SU-DHL-6 (cell line): ENCODE results near the gene PTPRN2.

Experiments used
- H2AFZ ChIP-seq: fragments of 200-600 bp; sonication (generic); 2 replicates; pipeline ENCODE4 v1.6.1; 2014; ENCODE audit warnings: low read depth, mild to moderate bottlenecking, moderate library complexity, mixed read lengths, antibody characterized with exemption, low read length; ENCODE audit not compliant: severe bottlenecking
- H3F3A ChIP-seq: fragments of 200-600 bp; shearing (Covaris generic); 2 replicates; pipeline ENCODE4 v1.6.0; 2016; ENCODE audit warnings: antibody characterized with exemption, mild to moderate bottlenecking; ENCODE audit not compliant: insufficient read depth
- H3K27ac ChIP-seq: fragments of 200-600 bp; sonication (generic); 2 replicates; pipeline ENCODE4 v1.5.1; 2016; ENCODE audit warnings: low read depth, mild to moderate bottlenecking, low read length, moderate library complexity, mixed read lengths
- H3K27me3 ChIP-seq: fragments of 200-600 bp; sonication (generic), shearing (Covaris generic); 2 replicates; pipeline ENCODE4 v1.6.0; 2014; ENCODE audit warnings: mild to moderate bottlenecking, low read length
- H3K36me3 ChIP-seq: fragments of 200-600 bp; sonication (generic); 2 replicates; pipeline ENCODE4 v1.6.1; 2014; ENCODE audit warnings: mild to moderate bottlenecking, low read length, mixed read lengths
- H3K4me2 ChIP-seq: fragments of 300-600, 200-600 bp; shearing (Covaris generic), sonication (generic); 2 replicates; pipeline ENCODE4 v1.6.0; 2014; ENCODE audit warnings: low read length, low read depth, mild to moderate bottlenecking; ENCODE audit not compliant: poor library complexity, severe bottlenecking
- H3K4me3 ChIP-seq: fragments of 200-600 bp; sonication (generic); 2 replicates; pipeline ENCODE4 v1.5.1; 2014; ENCODE audit warnings: antibody characterized with exemption, low read length, mild to moderate bottlenecking, mixed read lengths; ENCODE audit not compliant: insufficient read depth, poor library complexity, severe bottlenecking
- H3K79me2 ChIP-seq: fragments of 200-600 bp; sonication (generic); 2 replicates; pipeline ENCODE4 v1.6.1; 2014; ENCODE audit warnings: mild to moderate bottlenecking, low read length, moderate library complexity; ENCODE audit not compliant: insufficient read depth
- H3K9ac ChIP-seq: fragments of 200-600 bp; sonication (generic); 2 replicates; pipeline ENCODE4 v1.7.0; 2014; ENCODE audit warnings: mild to moderate bottlenecking, low read length
- H3K9me2 ChIP-seq: fragments of 200-600 bp; sonication (generic); replicated peaks from 2 replicates; pipeline ENCODE4 v1.6.1; 2014; ENCODE audit warnings: low read length; ENCODE audit not compliant: insufficient read depth
- H3K9me3 ChIP-seq: fragments of 200-600 bp; sonication (generic); 2 replicates; pipeline ENCODE4 v1.6.1; 2014; ENCODE audit warnings: low read length, mixed read lengths; ENCODE audit not compliant: insufficient read depth
- H4K20me1 ChIP-seq: fragments of 200-600 bp; sonication (generic); 2 replicates; pipeline ENCODE4 v1.6.1; 2014; ENCODE audit warnings: low read depth, mild to moderate bottlenecking, antibody characterized with exemption, low read length, moderate library complexity, mixed read lengths
- CTCF ChIP-seq: fragments of 200-600 bp; sonication (generic); IDR thresholded peaks from one replicate; pipeline ENCODE4 v1.5.1; 2017; ENCODE audit warnings: antibody characterized with exemption, mild to moderate bottlenecking, low read length, moderate library complexity; ENCODE audit not compliant: insufficient read depth, poor library complexity, severe bottlenecking
- EZH2phosphoT487 ChIP-seq: fragments of 200-600 bp; sonication (generic), shearing (Covaris generic); conservative IDR thresholded peaks from 2 replicates; pipeline ENCODE4 v1.6.1; 2018; ENCODE audit warnings: mild to moderate bottlenecking, antibody characterized with exemption, low read length, moderate library complexity, mixed read lengths

The PTPRN2 gene

GRCh38 chr7:158064631-158065030 lies 523.0 kb downstream of the PTPRN2 start:
- Histone ChIP-seq H3K4me2 (no peak overlapping the region), H3K27me3 (no peaks in the 10 kb centered on the region), H3K9ac (no peak overlapping the region), H3K36me3 (no peaks in the 10 kb centered on the region), H3F3A (no peaks in the 10 kb centered on the region), H3K4me3 (no peak overlapping the region), H3K9me2 (no peaks in the 10 kb centered on the region), H3K9me3 (no peaks in the 10 kb centered on the region), H3K27ac (no peak overlapping the region), H2AFZ (no peak overlapping the region), H4K20me1 (no peaks in the 10 kb centered on the region), H3K79me2 (no peaks in the 10 kb centered on the region)
- no peak for TF ChIP-seq CTCF
- no peak for TF ChIP-seq EZH2phosphoT487

- Histone ChIP-seq H3K4me2 (no peak overlapping the region), H3K36me3 (no peaks in the 10 kb centered on the region), H4K20me1 (no peaks in the 10 kb centered on the region), H3F3A (no peaks in the 10 kb centered on the region), H3K9me3 (no peaks in the 10 kb centered on the region), H3K4me3 (no peak overlapping the region), H3K27ac (no peak overlapping the region), H3K9ac (no peak overlapping the region), H2AFZ (no peak overlapping the region), H3K9me2 (no peaks in the 10 kb centered on the region), H3K79me2 (no peaks in the 10 kb centered on the region), H3K27me3 (no peaks in the 10 kb centered on the region)
- TF ChIP-seq EZH2phosphoT487 (no peak), CTCF (no peak)
These were observed 523.6 kb downstream of the PTPRN2 start for GRCh38 chr7:158063850-158064610.

GRCh38 chr7:158062661-158063060 lies 525.0 kb downstream of the PTPRN2 start:
- H3K9me3 ChIP-seq, result no peaks in the 10 kb centered on the region
- H3K9ac ChIP-seq, result no peak overlapping the region
- TF ChIP-seq EZH2phosphoT487 (no peak), CTCF (no peak)
- H2AFZ ChIP-seq, result no peak overlapping the region
- no peak overlapping the region for H3K4me2 ChIP-seq
- H3K36me3 ChIP-seq, result no peaks in the 10 kb centered on the region
- no peak overlapping the region for H3K27ac ChIP-seq
- H3F3A ChIP-seq, result no peaks in the 10 kb centered on the region
- no peaks in the 10 kb centered on the region for H3K9me2 ChIP-seq
- H4K20me1 ChIP-seq, result no peaks in the 10 kb centered on the region
- H3K79me2 ChIP-seq, result no peaks in the 10 kb centered on the region
- no peaks in the 10 kb centered on the region for H3K27me3 ChIP-seq
- H3K4me3 ChIP-seq, result no peak overlapping the region
